ENCODE measurements around the gene SNAPC4. TPM values are rescaled to one million over a fixed set of nuclear protein-coding genes. Genes with fewer than 3 reads are reported as not detected.

The SNAPC4 gene
- total and polyA plus RNA-seq, 2 of the 8 experiments (the other 6 are each of a cell fraction or from before 2014, with no cell fraction given) = 6.9 to 18.1 TPM

DNA sequence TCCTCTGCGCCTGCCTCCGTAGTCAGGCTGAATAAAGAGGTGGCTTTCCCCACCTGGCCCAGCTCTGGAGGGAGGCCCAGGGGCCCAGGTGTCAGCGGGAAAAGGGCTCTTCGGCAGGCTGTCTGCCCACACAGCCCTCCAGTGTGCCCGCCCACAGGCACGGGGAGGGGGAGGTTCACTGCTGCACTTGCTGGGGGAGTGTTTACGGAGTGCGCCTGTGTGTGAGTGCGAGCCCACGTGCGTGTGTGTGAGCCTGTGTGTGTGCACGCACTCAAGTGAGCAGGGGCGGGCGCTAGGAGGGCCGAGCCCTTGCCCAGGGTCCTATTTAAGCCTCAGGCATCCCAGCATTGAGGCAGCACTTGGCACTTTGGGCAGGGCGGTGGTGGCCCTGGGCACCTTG lies 47.3 kb downstream of the SNAPC4 start (continued):
- TF ChIP-seq, protein P1, sequence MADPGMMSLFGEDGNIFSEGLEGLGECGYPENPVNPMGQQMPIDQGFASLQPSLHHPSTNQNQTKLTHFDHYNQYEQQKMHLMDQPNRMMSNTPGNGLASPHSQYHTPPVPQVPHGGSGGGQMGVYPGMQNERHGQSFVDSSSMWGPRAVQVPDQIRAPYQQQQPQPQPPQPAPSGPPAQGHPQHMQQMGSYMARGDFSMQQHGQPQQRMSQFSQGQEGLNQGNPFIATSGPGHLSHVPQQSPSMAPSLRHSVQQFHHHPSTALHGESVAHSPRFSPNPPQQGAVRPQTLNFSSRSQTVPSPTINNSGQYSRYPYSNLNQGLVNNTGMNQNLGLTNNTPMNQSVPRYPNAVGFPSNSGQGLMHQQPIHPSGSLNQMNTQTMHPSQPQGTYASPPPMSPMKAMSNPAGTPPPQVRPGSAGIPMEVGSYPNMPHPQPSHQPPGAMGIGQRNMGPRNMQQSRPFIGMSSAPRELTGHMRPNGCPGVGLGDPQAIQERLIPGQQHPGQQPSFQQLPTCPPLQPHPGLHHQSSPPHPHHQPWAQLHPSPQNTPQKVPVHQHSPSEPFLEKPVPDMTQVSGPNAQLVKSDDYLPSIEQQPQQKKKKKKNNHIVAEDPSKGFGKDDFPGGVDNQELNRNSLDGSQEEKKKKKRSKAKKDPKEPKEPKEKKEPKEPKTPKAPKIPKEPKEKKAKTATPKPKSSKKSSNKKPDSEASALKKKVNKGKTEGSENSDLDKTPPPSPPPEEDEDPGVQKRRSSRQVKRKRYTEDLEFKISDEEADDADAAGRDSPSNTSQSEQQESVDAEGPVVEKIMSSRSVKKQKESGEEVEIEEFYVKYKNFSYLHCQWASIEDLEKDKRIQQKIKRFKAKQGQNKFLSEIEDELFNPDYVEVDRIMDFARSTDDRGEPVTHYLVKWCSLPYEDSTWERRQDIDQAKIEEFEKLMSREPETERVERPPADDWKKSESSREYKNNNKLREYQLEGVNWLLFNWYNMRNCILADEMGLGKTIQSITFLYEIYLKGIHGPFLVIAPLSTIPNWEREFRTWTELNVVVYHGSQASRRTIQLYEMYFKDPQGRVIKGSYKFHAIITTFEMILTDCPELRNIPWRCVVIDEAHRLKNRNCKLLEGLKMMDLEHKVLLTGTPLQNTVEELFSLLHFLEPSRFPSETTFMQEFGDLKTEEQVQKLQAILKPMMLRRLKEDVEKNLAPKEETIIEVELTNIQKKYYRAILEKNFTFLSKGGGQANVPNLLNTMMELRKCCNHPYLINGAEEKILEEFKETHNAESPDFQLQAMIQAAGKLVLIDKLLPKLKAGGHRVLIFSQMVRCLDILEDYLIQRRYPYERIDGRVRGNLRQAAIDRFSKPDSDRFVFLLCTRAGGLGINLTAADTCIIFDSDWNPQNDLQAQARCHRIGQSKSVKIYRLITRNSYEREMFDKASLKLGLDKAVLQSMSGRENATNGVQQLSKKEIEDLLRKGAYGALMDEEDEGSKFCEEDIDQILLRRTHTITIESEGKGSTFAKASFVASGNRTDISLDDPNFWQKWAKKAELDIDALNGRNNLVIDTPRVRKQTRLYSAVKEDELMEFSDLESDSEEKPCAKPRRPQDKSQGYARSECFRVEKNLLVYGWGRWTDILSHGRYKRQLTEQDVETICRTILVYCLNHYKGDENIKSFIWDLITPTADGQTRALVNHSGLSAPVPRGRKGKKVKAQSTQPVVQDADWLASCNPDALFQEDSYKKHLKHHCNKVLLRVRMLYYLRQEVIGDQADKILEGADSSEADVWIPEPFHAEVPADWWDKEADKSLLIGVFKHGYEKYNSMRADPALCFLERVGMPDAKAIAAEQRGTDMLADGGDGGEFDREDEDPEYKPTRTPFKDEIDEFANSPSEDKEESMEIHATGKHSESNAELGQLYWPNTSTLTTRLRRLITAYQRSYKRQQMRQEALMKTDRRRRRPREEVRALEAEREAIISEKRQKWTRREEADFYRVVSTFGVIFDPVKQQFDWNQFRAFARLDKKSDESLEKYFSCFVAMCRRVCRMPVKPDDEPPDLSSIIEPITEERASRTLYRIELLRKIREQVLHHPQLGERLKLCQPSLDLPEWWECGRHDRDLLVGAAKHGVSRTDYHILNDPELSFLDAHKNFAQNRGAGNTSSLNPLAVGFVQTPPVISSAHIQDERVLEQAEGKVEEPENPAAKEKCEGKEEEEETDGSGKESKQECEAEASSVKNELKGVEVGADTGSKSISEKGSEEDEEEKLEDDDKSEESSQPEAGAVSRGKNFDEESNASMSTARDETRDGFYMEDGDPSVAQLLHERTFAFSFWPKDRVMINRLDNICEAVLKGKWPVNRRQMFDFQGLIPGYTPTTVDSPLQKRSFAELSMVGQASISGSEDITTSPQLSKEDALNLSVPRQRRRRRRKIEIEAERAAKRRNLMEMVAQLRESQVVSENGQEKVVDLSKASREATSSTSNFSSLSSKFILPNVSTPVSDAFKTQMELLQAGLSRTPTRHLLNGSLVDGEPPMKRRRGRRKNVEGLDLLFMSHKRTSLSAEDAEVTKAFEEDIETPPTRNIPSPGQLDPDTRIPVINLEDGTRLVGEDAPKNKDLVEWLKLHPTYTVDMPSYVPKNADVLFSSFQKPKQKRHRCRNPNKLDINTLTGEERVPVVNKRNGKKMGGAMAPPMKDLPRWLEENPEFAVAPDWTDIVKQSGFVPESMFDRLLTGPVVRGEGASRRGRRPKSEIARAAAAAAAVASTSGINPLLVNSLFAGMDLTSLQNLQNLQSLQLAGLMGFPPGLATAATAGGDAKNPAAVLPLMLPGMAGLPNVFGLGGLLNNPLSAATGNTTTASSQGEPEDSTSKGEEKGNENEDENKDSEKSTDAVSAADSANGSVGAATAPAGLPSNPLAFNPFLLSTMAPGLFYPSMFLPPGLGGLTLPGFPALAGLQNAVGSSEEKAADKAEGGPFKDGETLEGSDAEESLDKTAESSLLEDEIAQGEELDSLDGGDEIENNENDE (IDR thresholded peaks at IDR 0.05; ENCODE audit: insufficient replicate concordance, low read length) = no peak
- TF ChIP-seq SIRT6 (IDR thresholded peaks at IDR 0.05; ENCODE audit: low read length) = no peak
- no peak for TF ChIP-seq NRF1 (IDR thresholded peaks at IDR 0.05; ENCODE audit: low read depth, low read length)
- TF ChIP-seq GTF2F1 (IDR thresholded peaks at IDR 0.05; ENCODE audit: borderline replicate concordance, low read depth, low read length) = no peak
- no peak for TF ChIP-seq GABPA (IDR thresholded peaks at IDR 0.05; ENCODE audit: borderline replicate concordance, insufficient read depth, low read length)
- no peak for TF ChIP-seq YY1 (IDR thresholded peaks at IDR 0.05; ENCODE audit: low read depth, low read length)
- TF ChIP-seq CTBP2 (IDR thresholded peaks at IDR 0.05; ENCODE audit: borderline replicate concordance, insufficient read depth, insufficient read length, low read length) = no peak
- TF ChIP-seq, protein P2, sequence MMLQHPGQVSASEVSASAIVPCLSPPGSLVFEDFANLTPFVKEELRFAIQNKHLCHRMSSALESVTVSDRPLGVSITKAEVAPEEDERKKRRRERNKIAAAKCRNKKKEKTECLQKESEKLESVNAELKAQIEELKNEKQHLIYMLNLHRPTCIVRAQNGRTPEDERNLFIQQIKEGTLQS (IDR thresholded peaks at IDR 0.05; ENCODE audit: insufficient read depth, low read depth, low read length) = no peak
- TF ChIP-seq RXRA (IDR thresholded peaks at IDR 0.05; ENCODE audit: insufficient read depth, low read depth, low read length) = no peak
- no peak for TF ChIP-seq HDAC2 (IDR thresholded peaks at IDR 0.05; ENCODE audit: borderline replicate concordance in 1 of 2, low read depth in 2 of 2, low read length in 2 of 2)
- no peak for TF ChIP-seq CHD1 (IDR thresholded peaks at IDR 0.05; ENCODE audit: low read depth, low read length)
